Pulmonary artery endothelial cell (primary cell): ENCODE measurements around the gene RANBP3L. TPM values are rescaled to one million over a fixed set of nuclear protein-coding genes. Genes with fewer than 3 reads are reported as not detected.
"Not testable (repeated sequence)": the region's sequence is repeated elsewhere in the genome, so short reads cannot be mapped to it uniquely, and the experiment has no call there.

Experiments used
- DNase-seq: peaks from one replicate; pipeline ENCODE4 v3.0.0-alpha.2; 2011; ENCODE audit warnings: low read depth, low spot score
- total RNA-seq: library from RNA; depleted of rRNA; stranded (reverse); fragments of >200 nt; gene quantifications from 2 replicates; pipeline ENCODE4 v1.2.3, GENCODE V29; 2014

RANBP3L gene
- total RNA-seq, 1 donor from 2014 or later: not detected

DNA sequence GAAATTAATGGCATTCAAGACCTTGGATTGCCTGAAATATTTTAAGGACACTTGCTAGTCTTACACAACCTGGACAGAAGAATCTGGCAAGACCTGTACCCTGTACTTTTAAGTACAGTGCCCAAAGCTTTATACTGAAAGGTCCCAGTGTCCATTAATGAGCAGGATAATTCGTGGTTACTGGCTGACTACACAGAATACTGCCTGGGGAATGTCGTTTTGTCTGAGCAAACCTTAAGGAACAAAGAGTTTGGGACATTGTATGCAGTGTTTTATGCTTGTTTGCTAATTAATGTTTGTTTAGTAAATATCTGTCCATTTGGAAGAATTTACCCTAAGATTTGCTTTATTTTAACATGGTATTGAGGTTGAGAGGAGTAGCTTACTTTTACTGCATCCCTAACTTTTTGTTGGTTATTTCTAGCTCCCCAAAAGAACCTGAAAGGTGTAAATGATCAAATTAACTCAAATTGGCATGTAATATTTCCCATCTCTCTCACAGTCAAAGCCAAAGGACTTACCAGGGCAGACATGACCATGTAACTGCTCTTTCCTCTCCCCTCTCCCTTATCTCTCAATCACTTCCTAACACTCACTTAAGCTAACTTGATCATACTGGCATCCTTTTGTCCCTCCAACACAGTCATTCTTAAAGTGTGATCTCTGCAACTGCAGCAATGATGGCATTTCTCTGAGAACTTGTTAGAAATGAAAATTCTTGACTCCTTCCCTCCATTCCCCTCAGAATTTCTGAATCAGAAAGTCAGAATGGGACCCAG, 15.7 kb downstream of the RANBP3L start:
- DNase-seq: no peak

DNA sequence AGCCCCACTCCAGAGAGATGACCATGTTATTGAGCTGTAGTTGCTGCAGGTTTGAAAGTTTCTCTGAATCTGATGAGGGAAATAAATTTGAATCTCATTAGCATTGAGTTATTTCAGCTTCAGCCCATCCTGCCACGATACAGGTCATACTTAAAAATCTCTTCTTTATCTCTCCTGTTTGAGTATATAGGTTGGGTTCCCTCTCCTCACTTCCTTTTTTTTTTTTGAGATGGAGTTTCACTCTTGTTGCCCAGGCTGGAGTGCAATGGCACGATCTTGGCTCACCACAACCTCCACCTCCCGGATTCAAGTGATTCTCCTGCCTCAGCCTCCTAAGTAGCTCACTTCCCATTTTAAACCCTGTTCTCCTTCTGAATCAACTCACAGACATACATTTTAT, 17.9 kb downstream of the RANBP3L start:
- DNase-seq: not testable (repeated sequence)

DNA sequence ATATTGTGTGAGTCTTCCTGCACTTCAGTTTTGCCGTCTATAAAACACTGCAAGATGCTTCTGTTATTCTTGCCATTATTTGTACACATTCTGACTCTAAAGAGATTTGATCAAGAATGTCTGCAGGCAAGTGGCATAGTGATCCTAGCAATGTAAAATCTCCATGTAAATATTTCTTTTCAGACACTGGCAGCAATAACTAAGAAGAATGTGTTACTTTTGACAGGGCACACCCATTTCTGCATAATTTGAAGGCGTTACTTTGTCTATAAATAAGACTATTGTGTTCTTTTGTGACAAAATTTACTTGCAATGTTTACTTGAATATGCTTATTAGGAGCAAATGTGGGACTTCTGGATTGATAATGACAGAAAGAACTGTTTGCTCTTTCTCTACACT, 20.1 kb downstream of the RANBP3L start:
- no peak for DNase-seq

DNA sequence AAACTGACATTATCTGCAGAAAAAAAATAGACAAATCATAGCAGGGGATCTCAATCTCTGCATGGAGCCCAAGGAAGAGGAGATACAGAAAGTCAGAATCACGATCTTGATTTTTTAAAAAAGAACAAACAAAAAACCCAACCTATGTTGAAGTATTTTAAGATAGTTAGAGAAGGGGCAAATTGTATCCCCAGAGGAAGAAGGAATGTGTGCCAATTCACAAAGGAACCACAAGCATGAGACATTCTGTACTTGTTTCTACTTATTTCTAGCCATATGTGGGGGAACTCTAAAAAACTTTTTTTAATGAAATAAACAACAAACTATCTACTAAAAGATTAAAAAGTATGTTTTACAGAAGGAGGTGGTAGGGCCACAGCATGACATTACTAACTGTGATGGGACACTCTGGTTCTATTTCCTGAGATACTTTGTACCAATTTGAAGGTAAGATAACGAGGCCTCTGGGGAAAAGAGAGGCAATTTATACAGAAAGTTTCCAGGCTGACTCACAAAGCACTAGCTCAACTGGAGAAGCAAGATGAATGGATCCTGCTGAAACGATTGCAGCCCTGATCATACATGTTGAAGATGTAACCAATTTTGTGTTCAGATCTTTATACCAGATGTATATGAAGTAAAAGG, 22.5 kb downstream of the RANBP3L start:
- DNase-seq: no peak

DNA sequence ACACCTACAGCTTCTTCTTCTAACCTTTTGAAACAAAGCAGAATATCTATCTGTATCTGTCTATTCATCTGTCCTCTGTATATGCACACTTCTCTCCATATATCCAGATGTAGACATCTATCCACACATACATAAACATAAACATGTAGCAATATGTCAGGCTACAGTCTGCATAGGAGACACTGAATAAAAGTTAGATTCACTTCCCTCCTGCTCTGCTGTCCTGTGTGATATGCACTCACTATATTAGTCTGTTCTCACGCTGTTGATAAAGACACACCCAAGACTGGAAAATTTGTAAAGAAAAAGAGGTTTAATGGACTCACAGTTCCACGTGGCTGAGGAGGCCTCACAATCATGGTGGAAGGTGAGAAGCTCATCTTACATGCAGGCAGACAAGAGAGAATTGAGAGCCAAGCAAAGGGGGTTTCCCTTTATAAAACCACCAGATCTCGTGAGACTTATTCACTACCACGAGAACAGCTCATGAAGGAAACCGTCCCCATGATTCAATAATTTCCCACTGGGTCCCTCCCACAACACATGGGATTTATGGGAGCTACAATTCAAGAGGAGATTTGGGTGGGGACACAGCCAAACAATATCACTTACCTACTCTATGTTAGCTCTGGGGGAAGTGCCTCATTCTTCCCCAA, 24.1 kb downstream of the RANBP3L start:
- no peak for DNase-seq

DNA sequence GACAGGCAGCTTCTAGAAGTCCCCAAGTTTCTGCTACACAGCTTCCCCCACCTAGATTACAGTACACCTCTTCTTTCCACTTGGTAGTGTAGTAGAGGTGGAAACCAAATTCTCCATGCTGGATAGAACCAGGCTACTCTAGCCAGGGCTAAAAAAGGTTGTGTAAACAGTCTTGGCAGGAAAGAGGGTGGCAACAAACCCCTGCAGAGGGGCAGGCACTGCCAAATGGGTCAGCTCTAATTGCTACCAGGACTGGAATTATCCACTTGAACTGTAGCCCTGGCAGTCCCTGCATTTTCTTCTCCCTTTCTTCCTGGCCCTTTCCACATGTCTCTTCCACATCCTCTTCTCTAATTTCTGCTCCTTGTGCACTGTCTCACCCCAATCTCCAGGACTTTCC, 24.8 kb downstream of the RANBP3L start:
- no peak for DNase-seq

DNA sequence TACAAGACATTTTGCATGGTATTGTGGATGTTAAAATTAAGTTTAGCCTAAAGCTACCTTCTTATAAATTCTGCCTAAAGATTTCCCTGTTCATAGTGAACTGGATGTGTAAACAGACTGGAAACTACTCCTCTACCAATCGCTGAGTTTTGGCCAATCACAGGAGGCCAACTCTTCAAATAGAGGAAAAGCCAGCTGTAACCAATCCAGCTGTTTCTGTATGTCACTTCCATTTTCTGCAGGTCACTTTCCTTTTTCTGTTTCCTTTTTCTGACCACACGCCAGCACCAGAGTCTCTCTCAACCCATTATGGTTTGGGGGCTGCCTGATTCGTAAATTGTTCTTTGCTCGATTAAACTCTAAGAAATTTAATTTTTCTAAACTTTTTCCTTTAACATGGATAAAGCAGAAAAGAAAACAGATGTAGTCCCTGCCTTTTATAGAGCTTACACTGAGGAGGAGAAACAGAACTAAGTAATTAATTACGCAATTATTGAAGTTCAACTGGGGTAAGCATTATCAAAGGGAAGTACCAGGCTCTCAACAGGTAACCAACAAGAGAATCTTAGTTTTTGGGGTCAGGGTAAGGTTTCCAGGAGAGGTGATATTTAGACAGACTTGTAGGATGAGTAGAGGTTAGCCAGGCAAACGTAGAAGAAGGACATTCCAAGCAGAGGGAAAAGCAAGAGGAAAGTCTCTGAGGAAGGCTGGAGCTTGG, 27.7 kb downstream of the RANBP3L start:
- DNase-seq: no peak

DNA sequence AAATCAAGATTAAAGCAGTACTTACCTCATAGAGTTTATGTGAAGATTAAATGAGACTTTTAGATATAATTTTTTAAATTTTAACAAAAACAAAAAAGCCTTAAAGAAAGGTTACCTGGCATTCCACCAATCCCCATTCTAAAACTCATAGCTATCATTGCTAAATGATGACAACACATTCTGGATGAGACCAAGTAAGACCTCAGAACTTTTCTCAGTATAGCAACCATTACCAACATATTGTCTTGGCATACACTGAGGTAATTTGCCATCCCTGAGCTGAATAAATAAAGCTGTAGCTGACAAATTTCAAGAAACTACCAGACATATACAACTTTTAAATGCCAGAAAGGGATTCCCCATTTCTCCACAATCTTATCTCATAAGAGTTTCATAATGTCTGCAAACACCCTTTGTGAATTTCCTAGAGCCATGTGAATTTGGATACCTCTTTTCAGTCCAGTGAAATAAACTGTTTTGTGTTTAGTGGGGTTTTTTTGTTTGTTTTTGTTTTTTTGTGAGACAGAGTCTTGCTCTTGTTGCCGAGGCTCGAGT, 29.5 kb downstream of the RANBP3L start:
- DNase-seq: no peak

DNA sequence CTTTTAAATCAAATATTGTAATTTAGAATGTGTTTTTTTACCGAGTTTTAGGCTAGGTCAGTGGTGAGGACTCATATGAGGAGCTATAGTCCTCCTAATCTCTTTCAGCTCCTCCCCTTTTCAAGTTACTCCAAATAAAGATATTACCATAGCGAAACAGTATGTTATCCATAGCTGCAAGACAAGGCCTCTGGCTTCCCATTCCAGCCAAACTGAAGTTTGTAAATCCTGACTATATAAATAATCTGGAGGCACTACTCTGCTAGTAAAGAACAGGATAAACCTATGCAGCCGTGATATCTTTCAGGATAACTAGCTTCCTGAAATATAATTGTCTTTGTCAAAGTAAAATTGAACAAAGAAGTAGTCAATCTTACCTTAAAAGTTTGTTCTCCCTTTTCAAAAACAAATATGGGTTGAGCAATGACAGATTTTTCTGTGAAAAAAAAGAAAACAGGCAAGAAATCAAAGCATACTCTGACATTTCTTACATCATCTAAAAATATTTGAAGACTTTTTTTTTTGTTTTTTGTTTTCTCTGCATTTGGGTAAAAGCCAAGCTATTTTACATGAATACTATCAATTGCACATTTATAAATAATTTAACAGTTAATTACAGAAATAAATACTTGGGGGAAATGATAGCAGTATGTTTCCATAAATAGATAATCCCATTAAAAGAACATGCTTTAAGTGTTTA, 30.7 kb downstream of the RANBP3L start:
- DNase-seq: no peak

DNA sequence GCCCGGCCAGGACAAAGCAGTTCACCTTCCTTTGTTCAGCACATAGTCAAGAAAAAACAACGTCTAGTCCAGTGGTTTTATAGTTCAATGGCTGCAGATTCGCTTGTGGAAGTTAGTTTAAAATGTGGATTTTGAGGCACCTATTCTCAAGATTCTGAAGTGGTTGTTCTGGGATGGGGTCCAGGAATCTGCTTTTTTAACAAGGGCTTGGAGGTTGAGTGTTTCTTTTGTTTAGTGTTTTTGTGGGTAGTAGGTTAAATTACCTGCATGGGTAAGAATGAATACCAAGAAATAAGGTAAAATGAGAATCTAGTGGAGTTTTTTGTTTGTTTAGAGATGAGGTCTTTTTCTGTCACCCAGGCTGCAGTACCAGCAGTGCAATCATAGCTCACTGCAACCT, 31.5 kb downstream of the RANBP3L start:
- no peak for DNase-seq

DNA sequence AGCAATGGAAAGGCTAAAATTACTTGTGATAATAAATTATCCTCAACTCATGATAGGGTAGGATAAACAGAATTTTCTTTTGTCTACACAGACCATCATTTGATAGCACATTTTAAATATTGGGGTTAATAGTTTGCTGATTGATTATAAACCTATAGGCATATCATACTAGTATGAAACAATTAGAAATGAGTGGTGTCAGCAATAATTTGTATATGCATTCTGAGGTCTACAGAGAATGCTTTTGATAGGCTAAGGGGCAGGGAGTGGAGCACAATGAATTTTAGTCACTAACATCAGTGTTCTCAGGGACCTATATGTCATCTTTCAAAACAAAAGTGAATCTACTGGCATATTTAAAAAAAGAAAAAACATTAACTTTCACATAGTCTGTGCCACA, 32.2 kb downstream of the RANBP3L start:
- no peak for DNase-seq

DNA sequence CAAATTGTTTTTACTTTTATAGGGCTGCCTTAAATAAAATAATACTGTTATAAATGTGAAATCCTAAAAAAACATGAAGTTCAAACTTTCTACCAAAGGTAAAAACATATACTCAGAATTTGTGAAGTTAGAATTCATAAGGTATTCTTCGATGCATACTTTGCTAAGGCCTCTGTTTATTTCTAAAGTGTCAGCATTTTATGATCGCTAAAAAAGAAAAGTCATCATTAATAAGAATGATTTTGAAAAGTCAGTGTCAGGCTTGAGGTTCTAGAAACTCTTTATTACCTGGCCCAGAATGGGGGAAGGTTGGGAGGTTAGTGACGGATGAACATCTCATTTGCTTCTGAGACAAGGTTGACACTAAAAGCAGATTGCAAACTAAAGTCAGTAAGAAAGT, 33.8 kb downstream of the RANBP3L start:
- DNase-seq: no peak

DNA sequence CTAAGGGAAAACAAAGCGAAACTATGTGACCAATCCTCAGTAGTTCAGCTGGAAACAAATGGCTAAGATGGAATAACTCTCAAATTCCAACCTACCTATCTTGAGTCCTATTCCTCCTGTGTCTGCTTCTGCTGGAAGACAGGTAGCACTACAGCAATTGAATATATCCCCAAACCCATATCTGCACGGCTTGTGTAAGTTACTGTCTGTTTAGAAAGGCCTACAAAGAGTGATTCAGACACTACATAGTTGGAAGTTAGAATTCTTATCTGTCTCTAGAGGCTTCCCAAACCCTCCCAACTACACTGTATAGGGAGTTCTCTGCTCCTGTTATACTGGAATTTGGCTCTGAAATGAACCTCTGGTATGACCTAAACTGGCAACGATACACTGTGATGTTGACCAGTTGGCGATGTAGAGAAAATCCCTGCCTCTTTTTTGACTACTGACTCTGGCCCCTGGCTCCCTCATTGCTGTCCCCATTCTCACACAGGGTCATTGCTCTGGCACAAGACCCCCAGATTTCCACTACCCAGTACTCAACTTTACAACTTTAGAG, 37.4 kb downstream of the RANBP3L start:
- DNase-seq: no peak

DNA sequence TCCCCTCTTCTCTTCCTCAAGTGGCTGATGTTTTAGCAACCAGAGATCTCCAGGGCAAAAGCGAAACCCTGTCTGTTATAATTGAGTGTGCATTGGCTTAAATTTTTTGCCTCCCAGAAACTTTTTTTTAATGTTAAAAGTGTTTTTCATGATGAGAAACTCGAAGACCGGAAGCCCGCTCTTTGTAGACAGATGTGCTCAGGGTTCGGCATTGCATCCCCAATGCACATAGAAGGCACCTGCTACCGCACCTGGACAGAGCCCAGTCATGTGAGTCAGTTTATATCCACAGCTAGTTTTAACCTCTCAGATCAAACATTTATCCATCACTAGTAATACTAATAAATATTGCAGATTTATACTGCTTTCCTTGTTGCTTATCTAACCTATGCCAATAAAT, 40.5 kb downstream of the RANBP3L start:
- DNase-seq: no peak

DNA sequence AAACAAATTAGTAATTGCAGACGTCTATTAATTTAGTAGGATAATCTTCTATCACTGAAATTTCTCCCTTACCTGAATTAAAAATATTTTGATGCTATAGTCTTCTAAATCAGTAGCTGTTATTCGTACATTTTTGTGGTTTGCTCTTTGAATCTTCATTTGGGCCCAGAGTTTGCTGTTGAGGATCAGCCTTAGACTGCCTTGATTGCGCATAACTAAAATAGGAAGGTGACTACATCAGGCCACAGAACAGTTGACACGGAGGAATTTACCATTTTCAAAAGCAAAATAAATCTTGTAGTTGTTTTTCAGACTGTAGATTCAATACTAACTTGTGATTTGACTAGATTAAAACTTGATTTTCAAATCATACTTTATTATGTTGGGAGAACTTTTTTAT, 48.1 kb downstream of the RANBP3L start:
- DNase-seq: no peak

DNA sequence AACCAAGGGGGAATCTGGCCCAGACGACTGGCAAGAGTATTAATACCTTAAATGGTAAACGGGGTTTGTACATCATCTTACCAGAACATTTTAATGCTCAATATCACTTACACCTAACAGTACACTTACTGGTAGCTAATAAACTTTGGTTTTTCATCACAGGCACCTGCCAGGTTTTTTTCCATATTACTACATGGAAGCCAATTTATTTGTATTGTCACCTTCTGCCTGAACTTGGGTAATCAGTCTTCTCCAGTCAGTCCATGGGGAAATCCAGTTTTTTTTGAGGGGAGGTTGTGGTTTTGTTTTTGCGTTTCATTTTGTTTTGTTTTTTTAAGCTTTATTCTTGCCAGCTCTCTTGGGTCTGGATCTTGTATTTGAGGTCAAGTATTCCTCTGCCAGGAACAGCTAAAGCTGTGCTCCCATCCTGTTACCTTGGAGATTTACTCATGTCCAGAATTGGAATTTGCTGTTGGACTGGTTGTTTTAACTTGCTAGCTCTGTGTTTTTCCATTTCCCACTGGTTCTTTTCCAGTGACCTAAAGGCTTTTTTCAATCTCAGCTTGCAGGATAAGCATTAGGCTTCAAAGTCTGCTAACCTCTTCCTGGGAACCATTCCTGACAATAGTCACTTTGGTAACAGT, 48.9 kb downstream of the RANBP3L start:
- DNase-seq: no peak

DNA sequence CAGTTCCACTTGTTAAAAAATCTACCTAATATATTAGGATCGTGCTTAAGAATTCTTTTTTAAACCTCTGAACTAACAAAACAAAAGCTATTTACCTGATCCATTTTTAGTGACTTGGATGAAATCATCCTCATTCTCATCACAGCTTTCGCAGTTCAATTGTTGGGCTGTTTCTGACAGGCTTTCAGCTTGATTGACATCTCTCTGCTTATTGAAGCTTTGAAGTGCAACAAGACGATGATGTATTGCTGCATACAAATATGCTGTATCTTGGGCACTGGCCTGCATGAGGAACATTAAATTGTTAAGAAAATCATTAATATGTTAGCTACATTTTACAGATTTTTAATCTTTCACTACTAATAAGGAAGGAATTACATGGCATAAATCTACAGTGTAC, 50.5 kb downstream of the RANBP3L start:
- DNase-seq: no peak

DNA sequence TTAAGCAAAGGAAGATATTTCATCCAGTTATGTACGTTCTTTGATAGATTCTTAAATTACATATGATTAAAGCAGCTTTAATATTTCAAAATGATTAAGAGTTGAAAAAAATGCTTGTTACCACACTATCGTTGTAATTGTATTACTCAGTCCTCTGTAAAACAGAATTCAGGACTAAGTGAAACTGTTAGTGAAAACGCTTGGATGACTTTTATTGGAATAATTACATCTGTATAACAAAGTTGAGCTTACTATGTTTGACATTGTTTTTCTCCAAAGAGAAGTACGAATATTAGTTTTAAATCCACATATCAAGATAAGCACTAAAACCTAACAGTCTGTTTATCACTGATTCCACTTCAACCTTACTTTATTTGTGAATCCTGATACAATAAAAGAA, 51.3 kb downstream of the RANBP3L start:
- no peak for DNase-seq

DNA sequence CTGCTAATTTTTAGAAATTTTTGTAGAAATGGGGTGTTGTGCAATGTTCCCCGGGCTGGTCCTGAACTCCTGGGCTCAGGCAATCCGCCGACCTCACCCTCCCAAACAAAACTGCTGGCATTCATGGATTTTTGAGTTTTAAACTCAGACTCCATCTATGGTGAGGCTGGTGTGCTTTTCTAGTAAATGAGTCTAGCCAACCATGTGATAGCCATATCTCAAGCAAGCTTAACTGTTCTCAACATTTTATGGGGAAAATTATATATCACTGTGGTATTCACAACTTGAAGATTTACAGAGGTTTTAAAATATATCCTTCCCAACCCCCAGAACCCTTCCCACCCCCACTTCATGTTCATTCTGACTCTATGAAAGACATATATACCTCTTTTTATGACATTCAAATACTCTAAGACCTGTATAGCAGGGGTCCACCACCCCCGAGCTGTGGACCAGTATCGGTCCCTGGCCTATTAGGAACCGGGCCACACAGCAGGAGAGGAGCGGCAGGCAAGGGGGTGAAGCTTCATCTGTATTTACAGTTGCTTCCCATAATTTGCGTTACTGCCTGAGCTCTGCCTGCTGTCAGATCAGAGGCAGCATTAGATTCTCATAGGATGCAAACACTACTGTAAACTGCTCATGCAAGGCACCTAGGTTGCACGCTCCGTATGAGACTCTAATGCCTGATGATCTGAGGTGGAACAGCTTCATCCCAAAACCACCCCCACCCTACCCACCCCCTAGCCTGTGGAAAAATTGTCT, 55.5 kb downstream of the RANBP3L start:
- DNase-seq: no peak

DNA sequence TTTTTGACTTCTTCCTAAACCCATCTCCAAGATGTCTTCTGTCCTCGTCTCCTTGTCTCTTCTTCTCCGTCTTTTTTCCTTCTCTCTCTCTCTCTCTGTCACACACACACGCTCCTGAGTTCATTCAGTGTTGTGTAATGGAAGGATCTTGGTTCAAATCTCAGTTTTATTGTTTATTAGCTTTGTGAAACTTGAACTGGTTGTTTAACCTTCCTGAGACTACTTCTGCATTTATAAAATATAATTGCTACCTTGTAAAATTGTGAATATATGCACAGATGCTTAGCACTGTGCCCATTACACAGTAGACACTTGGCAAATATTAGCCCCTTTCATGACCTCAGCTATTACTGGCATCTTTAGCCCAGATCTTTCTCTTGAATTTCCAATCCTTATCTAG, 57.6 kb downstream of the RANBP3L start:
- no peak for DNase-seq
